ENCODE data around the gene MAP3K10. TPM values are rescaled to one million over a fixed set of nuclear protein-coding genes. Genes with fewer than 3 reads are reported as not detected.

Gene MAP3K10
- total and polyA plus RNA-seq, 2 of the 13 experiments (the other 11 are each of a cell fraction or from before 2014, with no cell fraction given): 3.4 to 5.0 TPM

GRCh38 chr19:40190891-40191835, at the start of gene MAP3K10 (continued):
- TF ChIP-seq ZNF512B (CRISPR knock-in tag; IDR thresholded peaks at IDR 0.05; ENCODE audit: borderline replicate concordance) (no peak), FOXJ3 (CRISPR knock-in tag; IDR thresholded peaks at IDR 0.05; ENCODE audit: borderline replicate concordance) (no peak), SALL2 (CRISPR knock-in tag; IDR thresholded peaks at IDR 0.05) (no peak), KMT2A (CRISPR knock-in tag; IDR thresholded peaks at IDR 0.05) (no peak), CHD2 (IDR thresholded peaks at IDR 0.05; ENCODE audit: low read depth, low read length) (no peak), JUND (CRISPR knock-in tag; IDR thresholded peaks at IDR 0.05) (no peak), SMYD3 (CRISPR knock-in tag; IDR thresholded peaks at IDR 0.05) (no peak), BCL6 (CRISPR knock-in tag; IDR thresholded peaks at IDR 0.05) (no peak), ZNF17 (CRISPR knock-in tag; IDR thresholded peaks at IDR 0.05) (no peak), ZNF572 (CRISPR knock-in tag; IDR thresholded peaks at IDR 0.05) (no peak), TEAD2 (CRISPR knock-in tag; IDR thresholded peaks at IDR 0.05) (no peak), AGO2 (optimal IDR thresholded peaks at IDR 0.05; ENCODE audit: low read depth, low read length) (no peak), RARG (CRISPR knock-in tag; IDR thresholded peaks at IDR 0.05; ENCODE audit: low read depth) (no peak), HDAC1 (CRISPR knock-in tag; IDR thresholded peaks at IDR 0.05) (peak; percentile 78), PAF1 (CRISPR knock-in tag; IDR thresholded peaks at IDR 0.05) (no peak), POLR2A (IDR thresholded peaks at IDR 0.05; ENCODE audit: insufficient read depth in 1 of 2, low read depth in 2 of 2, low read length in 2 of 2) (peak in 1 of 2 experiments; percentile 60; a peak in 2 of 4 replicates), MBNL3 (CRISPR knock-in tag; conservative IDR thresholded peaks at IDR 0.05) (no peak), ZKSCAN1 (IDR thresholded peaks at IDR 0.05; ENCODE audit: low read length) (no peak), ZNF10 (CRISPR knock-in tag; IDR thresholded peaks at IDR 0.05; ENCODE audit: borderline replicate concordance, low read depth) (no peak), ZBTB43 (CRISPR knock-in tag; conservative IDR thresholded peaks at IDR 0.05) (no peak), ZFYVE20 (CRISPR knock-in tag; IDR thresholded peaks at IDR 0.05; ENCODE audit: borderline replicate concordance, low read depth) (no peak), THAP8 (CRISPR knock-in tag; IDR thresholded peaks at IDR 0.05; ENCODE audit: borderline replicate concordance) (no peak), ZNF331 (CRISPR knock-in tag; IDR thresholded peaks at IDR 0.05) (peak; percentile 18; the same call in 1 of the 2 replicates)
- TF ChIP-seq, protein P1, sequence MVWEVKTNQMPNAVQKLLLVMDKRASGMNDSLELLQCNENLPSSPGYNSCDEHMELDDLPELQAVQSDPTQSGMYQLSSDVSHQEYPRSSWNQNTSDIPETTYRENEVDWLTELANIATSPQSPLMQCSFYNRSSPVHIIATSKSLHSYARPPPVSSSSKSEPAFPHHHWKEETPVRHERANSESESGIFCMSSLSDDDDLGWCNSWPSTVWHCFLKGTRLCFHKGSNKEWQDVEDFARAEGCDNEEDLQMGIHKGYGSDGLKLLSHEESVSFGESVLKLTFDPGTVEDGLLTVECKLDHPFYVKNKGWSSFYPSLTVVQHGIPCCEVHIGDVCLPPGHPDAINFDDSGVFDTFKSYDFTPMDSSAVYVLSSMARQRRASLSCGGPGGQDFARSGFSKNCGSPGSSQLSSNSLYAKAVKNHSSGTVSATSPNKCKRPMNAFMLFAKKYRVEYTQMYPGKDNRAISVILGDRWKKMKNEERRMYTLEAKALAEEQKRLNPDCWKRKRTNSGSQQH (CRISPR knock-in tag; IDR thresholded peaks at IDR 0.05; ENCODE audit: low read depth): peak; percentile 86; the same call in 1 of the 2 replicates

Measured in HepG2 (cell line).